ENCODE results near the gene TMEM19.

Gene TMEM19

GRCh38 chr12:71702590-71702989 lies 16.7 kb downstream of the TMEM19 start:
- no peak overlapping the region for H3K4me3 ChIP-seq (ENCODE audit: low read depth, low read length)
- H3K4me2 ChIP-seq (ENCODE audit: low read length) = no peak overlapping the region
- no peaks in the 10 kb centered on the region for H3K27me3 ChIP-seq (ENCODE audit: control insufficient read depth, insufficient read depth, low read length)
- H3K4me1 ChIP-seq = no peaks in the 10 kb centered on the region
- no peaks in the 10 kb centered on the region for H3K79me2 ChIP-seq
- H3K36me3 ChIP-seq (ENCODE audit: control insufficient read depth, insufficient read depth, low read length) = no peaks in the 10 kb centered on the region
- TF ChIP-seq CTCF (IDR thresholded peaks at IDR 0.05) = no peak
- no peak overlapping the region for H2AFZ ChIP-seq
- no peak overlapping the region for H3K27ac ChIP-seq
- H3K9ac ChIP-seq = no peak overlapping the region
- no peaks in the 10 kb centered on the region for H3K9me3 ChIP-seq (ENCODE audit: control insufficient read depth, low read length)

- no peaks in the 10 kb centered on the region for H3K36me3 ChIP-seq (ENCODE audit: control insufficient read depth, insufficient read depth, low read length)
- no peak overlapping the region for H3K4me2 ChIP-seq (ENCODE audit: low read length)
- H3K79me2 ChIP-seq = no peaks in the 10 kb centered on the region
- H3K27me3 ChIP-seq (ENCODE audit: control insufficient read depth, insufficient read depth, low read length) = no peaks in the 10 kb centered on the region
- H3K9ac ChIP-seq = no peak overlapping the region
- H3K27ac ChIP-seq = no peak overlapping the region
- no peak overlapping the region for H3K4me3 ChIP-seq (ENCODE audit: low read depth, low read length)
- no peaks in the 10 kb centered on the region for H3K9me3 ChIP-seq (ENCODE audit: control insufficient read depth, low read length)
- H3K4me1 ChIP-seq = no peaks in the 10 kb centered on the region
- no peak for TF ChIP-seq CTCF (IDR thresholded peaks at IDR 0.05)
- H2AFZ ChIP-seq = no peak overlapping the region
These were observed 17.3 kb downstream of the TMEM19 start for GRCh38 chr12:71703206-71703605.

GRCh38 chr12:71704920-71705319 lies 19.0 kb downstream of the TMEM19 start:
- H3K27ac ChIP-seq = no peak overlapping the region
- no peaks in the 10 kb centered on the region for H3K79me2 ChIP-seq
- H3K4me2 ChIP-seq (ENCODE audit: low read length) = no peak overlapping the region
- no peak overlapping the region for H3K9ac ChIP-seq
- H3K4me3 ChIP-seq (ENCODE audit: low read depth, low read length) = no peak overlapping the region
- no peak for TF ChIP-seq CTCF (IDR thresholded peaks at IDR 0.05)
- H3K4me1 ChIP-seq = no peaks in the 10 kb centered on the region
- H3K27me3 ChIP-seq (ENCODE audit: control insufficient read depth, insufficient read depth, low read length) = no peaks in the 10 kb centered on the region
- no peak overlapping the region for H2AFZ ChIP-seq
- H3K36me3 ChIP-seq (ENCODE audit: control insufficient read depth, insufficient read depth, low read length) = no peaks in the 10 kb centered on the region
- no peaks in the 10 kb centered on the region for H3K9me3 ChIP-seq (ENCODE audit: control insufficient read depth, low read length)

GRCh38 chr12:71708658-71709057 lies 22.8 kb downstream of the TMEM19 start:
- no peaks in the 10 kb centered on the region for H3K36me3 ChIP-seq (ENCODE audit: control insufficient read depth, insufficient read depth, low read length)
- H3K9me3 ChIP-seq (ENCODE audit: control insufficient read depth, low read length) = no peaks in the 10 kb centered on the region
- no peak overlapping the region for H3K4me3 ChIP-seq (ENCODE audit: low read depth, low read length)
- H3K27me3 ChIP-seq (ENCODE audit: control insufficient read depth, insufficient read depth, low read length) = no peaks in the 10 kb centered on the region
- no peaks in the 10 kb centered on the region for H3K79me2 ChIP-seq
- no peak for TF ChIP-seq CTCF (IDR thresholded peaks at IDR 0.05)
- no peak overlapping the region for H3K9ac ChIP-seq
- H3K27ac ChIP-seq = no peak overlapping the region
- no peaks in the 10 kb centered on the region for H3K4me1 ChIP-seq
- H2AFZ ChIP-seq = no peak overlapping the region
- no peak overlapping the region for H3K4me2 ChIP-seq (ENCODE audit: low read length)

- Histone ChIP-seq H3K27ac (no peak overlapping the region), H3K9ac (no peak overlapping the region), H3K36me3 (ENCODE audit: control insufficient read depth, insufficient read depth, low read length) (no peaks in the 10 kb centered on the region), H3K4me1 (no peaks in the 10 kb centered on the region), H3K4me3 (ENCODE audit: low read depth, low read length) (no peak overlapping the region), H3K27me3 (ENCODE audit: control insufficient read depth, insufficient read depth, low read length) (no peaks in the 10 kb centered on the region), H2AFZ (no peak overlapping the region), H3K79me2 (no peaks in the 10 kb centered on the region), H3K9me3 (ENCODE audit: control insufficient read depth, low read length) (no peaks in the 10 kb centered on the region), H3K4me2 (ENCODE audit: low read length) (no peak overlapping the region)
- TF ChIP-seq CTCF (IDR thresholded peaks at IDR 0.05) = no peak
These were observed 24.6 kb downstream of the TMEM19 start for GRCh38 chr12:71710276-71711125.

Data from parathyroid adenoma (tissue), 2 donors.